GM19372 (cell line): ENCODE results near the gene ME3.

Source experiments
- ATAC-seq: cut with Tn5 transposase; IDR thresholded peaks from one replicate; pipeline ENCODE4 v1.9.1; 2021; ENCODE audit warnings: mild to moderate bottlenecking, low read depth, moderate library complexity; ENCODE audit not compliant: unreplicated experiment

The ME3 gene

DNA sequence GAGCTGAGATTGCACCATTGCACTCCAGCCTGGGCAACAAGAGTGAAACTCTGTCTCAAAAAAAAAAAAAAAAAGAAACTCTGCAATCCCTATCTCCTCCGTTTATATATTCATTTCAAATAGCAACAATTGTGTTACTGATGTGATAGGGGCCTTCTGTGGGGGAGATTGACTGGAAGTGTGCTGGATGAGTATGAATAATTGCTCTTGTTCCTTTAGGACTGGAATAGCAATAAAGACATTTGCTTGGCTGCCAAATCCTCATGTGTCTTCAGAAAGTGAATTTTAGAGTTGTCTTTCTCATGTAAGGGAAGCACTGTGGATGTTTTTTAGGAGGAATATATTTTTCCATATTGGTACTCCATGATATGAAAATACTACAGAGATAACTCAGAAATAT is 21.1 kb upstream of the ME3 start:
- ATAC-seq, result no peak

DNA sequence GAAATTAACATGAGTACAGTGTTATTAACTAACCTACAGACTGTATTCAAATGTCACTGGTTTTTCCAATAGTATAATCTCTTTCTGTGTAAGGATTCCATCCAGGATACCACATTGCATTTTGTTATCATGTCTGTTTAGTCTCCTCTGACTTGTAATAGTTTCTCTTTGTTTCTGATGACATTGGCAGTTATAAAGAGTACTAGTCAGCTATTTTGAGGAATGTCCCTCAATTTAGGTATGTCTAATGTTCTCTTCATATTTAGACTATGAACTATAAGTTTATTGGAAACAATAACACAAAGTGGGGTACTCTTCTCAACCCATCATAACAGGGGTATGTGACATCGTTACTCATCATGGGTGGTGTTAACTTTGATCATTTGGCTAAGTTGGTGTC is 20.3 kb upstream of the ME3 start:
- ATAC-seq, result no peak

DNA sequence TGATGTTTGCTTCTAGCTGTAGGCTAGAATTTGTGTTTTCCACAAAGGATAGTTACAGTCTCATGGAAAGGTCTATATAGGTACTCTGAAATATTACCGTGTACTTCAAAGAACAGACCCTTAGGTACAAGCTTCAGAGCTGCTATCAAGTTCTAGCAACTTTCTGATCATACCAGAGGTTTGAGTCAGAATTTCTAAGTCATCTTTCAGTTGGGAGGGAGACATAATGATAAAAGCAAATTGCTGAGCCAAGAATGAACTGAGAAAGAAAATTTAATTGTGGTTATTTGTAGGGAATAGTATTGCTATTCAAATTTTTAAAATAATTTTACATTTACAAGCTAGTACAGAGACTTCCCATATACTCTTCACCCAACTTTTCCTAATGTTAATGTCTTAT is 19.9 kb upstream of the ME3 start:
- ATAC-seq, result no peak

DNA sequence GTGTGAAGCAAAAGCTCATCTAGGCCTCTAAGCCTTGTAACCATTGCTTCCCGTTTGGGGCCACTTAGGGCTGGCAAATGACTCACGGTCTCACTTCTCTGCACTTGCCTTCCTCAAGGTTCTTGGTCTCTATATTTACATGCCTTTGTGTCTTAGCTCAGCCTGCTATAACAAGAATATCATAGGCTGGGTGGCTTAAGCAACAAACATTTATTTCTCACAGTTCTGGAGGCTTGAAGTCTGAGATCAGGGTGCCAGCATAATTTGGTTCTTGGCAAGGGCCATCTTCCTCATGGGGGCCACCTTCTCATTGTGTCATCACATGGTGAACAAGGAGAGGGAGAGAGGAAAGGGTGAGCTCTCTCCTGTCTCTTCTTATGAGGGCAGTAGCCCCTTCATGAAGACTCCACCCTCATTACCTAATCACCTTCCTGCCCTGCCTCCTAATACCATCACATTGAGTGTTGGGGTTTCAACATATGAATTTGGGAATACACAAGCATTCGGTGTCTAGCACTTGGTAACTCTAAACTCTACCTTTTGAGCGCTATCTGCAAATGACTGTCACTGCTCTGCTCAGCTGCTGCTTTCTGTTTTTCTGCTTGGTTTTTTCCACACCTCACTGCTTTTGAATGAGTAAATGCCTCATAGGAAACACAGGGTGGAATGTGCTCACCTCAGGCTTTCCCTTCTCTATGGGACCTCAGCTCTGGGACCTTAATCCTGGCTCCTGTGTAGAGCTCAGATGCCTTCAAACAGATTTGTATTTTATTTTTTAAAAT is 16.2 kb upstream of the ME3 start:
- no peak for ATAC-seq

DNA sequence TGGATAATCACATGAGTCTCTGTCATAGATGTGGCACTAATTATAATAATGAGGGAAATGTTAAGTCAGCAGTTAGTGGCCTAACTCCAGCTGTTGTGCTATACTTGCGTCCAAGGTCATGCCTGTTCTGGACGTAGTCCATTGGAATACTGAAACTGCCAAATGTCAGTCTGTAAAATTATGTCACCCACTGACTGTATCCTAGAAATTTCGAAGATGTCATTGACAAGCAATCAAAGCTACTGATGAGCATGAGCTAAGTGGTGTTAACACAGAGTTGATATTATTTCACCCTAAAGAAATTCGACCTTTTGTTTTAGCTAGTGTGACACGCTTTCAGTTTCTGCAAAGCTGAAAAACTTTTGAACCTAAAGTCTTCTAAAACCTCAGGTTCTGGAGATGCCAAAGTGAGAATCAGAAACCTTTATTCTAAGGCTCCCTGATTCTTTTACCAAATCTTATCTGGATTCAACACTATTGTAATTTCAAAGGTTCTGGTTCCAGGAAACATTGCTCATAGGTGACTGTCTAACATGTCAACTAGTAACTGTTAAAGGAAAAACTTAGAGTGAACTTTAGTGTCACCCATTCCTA is 14.9 kb upstream of the ME3 start:
- ATAC-seq, result no peak

DNA sequence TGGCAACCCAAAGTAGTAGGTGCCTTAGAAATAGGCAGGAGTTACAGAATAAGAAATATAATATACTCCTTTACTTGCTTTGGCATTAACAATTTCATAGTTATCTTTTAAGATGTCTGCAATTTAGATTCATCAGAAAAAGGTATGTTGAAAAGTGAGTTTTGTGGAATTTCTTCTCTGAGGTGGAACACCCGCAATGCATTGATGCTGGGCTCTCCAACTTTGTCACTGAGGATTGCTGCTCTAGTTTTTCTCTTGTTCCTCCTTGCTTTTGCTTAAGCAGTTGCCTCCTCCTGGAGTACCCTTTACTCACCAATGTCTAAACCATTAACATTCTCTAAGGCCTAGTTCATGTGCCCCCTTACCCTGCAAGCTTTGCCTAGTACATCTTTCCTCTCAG is 14.1 kb upstream of the ME3 start:
- ATAC-seq, result no peak

DNA sequence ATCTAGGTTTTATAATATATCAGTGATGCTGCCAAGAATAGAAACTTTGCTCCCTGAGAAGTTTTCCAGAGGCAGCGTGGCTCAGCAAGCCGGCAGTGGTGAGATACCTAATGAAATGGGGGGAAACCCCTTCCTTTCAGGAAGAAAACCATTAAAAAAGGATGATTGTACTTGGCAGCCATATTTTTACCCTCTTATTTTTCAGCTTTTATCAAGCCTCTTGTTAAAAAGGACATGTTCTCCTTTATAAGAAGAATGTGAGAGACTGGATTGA is 9.0 kb upstream of the ME3 start:
- no peak for ATAC-seq

DNA sequence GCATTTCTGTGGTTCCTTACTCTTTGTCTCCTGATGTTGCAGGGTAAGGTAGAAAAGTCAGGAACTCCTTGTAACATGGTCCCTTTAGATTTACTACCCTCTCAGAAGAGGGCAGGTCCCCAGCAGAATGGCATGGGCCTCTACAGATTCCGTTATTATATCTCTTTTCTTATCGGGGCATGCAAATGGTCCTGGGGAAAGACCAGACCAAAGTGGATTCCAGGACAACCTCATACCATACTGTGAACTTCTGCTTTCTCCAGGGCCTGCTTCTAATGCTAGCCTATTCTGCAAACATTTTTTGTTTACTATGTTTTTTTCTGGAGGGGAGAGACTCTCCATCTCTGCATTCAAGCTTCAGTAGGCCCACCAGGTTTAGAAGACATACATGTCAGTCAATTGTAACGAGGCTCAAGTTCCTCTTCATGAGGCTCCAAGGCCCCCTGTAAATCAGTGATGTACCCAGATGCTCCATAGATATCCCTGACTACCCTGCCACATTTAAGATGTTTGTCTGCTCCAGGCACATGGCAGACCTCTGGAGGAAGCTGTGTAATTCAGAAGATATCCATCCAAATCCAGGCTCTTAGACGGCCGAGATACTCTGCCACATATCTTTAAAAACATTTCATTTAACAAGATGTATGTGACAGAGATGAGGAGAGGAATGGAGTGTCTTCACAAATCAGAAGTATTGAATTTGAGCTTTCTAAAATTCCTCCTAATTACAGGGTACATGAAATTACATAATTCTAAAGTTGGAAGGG is 8.5 kb upstream of the ME3 start:
- no peak for ATAC-seq

DNA sequence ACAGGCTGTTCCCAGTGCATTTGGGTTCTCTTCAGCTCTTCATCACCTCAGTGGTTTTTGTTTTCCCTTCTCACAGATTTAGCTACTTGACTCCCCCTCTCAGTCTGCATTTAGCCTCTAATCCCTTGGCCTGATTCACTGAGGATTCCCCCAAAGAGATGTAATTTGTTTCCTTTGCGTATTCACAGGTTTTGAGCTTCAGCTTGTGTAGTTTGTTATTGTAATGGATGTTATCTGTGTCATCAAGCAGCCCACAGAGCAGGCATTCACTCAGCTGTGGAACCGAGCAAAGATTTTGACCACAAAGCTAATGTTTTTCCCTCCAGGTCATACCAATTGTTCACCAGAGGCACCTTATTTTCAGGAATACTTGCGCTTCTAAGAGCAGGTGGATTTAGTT is 6.4 kb upstream of the ME3 start:
- ATAC-seq, result no peak

DNA sequence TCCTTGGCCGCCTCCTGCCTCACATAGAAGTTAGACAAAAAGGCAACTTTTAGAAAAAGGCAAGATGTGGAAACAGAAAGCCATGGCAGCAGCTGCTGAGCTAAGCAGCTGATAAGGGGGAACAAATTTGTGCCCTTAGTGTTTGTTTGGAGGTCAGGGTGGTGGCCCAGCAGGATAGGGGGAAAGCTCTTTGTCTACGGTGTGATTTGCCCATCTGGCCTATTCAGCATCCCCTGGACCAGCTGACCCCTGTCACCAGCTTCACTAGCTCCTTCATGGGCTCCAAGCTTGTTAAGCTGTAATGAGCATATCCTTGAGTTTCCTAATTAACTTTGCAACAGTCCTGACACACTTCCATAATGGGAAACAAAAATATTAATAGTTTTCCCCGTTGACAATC is 5.9 kb upstream of the ME3 start:
- ATAC-seq, result no peak

DNA sequence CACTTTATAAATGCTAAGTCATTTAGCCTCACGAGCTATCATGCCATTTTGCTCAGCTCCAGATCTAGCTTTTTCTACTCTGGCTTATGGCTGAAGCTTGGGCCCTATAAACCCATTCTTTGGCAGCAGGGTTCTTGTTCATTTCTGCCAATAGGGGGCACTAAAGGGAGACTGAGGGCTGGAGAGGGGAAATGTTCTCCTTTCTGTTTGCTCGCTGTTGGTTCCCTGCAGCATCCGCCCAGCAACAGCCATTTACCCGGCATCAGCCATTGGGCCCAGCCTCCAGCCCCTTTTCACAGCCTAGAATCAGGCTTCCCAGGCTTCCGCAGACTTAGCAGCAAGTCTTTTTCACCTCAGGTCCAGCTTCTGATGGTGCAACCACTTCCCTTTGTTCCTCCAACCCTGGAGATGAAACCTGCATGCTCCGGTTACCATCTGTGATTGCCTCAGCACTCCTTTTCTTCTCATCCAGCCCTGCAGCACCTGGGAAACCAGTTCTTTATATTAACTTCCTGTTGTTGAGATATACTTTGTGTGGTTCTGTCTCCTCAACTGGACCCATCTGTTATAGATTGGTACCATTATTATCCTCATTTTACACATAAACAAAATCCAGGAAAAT is 4.2 kb upstream of the ME3 start:
- ATAC-seq, result no peak

DNA sequence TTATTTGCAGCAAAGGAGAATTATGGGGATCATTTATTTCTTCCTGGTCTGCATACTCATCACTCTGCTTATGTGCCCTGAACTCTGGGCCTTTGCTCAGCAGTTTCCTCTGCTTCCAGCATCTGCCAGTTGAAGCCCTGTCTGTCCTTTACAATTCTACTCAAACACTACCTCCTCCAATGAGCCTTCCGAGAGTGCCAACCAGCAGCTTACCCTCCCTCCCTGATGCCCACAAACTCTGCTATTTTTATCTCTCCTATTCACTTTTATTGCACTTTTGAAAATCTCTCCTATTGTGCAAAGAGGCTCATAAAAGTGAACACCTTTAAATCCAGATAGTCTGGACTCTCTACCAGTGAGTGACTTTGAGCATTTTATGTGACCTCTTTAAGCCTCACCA is 3.6 kb upstream of the ME3 start:
- ATAC-seq, result no peak

DNA sequence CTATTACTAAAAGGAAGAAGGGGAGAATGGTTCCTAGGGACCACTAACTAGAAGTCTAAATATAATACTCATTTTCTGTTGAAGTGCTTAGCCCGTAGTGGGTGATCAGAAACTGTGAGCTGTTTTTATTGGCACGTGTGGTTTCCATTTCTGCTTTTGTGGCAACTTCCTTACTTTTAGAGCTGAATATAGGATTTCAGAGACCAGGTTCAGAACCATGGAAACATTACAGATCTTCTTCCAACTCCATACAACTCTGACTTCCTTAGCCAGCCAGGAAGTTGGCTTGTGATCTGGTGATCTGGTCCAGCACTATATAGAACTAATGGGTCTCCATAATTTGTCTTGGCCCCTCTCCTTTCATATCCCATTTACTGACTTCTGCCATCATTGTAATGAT is 2.6 kb upstream of the ME3 start:
- no peak for ATAC-seq

DNA sequence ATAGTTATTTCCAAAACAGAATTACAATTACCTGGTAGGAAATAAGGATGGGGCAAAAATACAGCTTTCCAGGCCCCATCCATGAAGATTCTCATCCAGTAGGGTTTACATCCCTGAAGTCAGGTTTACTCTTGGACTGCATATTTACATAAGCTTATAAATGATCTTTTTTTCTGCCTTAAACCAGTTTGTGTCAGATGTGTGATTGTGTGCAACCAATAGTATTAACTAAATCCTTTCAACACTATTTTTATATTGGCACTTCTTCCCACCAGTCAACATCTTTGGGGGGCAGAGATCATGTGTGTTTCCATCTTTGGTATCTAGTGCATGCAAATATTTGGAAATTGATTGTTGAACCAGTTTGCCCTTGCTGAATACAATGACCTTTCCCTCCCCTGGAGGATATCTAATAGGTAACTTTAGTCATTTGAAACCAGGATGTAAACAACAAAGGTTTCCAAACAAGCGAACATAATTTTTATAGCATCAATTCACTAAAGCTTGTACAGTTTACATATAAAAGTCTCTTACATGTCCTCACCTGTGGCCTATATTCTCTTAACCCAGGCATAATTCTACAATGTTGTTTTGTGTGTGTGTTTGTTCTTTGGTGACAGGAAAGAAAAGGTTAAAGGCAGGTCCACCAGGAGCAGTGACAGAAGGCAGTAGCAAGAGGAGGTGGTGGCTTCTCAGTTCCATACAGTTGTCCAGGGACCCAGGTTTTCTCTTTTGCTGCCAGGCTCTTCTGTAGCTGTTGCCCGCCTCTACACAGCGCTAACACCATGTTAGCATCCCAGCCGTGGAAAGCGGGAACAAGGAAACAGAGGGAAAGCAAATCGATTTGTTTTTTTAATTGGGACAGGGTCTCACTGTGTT is 1.7 kb upstream of the ME3 start:
- no peak for ATAC-seq

DNA sequence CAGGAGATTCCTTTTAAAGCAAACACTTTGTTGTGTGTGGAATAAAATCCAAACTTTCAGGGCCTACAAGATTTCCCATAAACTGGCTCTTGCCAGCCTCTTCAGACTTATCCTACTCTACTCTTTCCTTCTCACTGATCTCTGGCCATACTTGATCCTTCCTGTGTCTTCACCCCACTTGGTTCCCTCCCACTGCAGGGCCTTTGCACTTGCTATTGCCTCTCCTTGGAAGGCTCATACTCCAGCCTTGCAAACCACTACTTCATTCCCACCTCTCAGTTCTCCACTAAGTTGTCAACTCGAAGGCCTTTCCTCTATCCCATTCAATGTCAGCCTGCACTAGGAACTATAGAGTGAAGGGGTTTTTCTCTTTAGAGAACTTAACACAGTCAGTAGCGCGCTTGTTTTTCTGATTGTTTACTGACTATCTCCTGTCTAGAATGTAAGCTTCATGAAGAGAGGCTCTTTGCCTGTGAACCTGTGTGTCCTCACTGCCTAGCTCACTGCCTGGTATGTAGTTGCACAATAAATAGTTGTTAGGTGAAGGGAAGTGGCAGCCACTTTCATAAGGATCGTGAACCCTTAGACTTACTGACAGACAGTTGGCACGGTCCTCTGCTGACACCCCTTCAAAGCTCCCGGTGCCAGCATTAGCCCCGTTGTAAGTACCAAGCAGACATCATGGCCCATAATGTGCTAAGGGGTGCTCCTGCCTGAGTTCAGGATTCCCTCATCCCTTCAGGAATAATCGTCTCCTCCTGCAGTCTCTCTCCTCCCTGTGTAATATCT is 833 bp upstream of the ME3 start:
- no peak for ATAC-seq

DNA sequence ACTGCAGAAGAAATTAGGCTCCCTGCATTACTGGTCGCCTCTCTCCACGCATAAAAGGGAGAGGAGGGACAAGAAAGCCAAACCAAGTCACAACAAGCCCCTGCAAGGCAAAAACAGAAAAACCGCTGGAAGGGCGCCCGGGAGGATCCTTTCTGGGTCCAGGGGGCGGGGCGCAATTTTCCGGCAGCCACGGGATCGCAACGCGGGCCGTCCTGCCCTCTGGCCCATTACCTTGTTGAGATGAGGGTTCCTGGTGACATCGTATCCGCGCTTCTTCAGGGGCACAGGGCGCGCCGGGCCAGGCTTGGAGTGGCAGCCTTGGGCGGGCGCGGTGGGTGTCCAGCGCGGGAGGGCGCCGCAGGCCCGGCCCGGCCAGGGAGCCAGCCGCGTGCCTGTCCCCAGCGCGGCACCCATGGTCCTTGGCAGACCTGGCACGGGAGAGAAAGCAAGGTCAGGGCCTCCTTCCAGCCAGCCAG is 847 bp downstream of the ME3 start:
- ATAC-seq, result no peak

DNA sequence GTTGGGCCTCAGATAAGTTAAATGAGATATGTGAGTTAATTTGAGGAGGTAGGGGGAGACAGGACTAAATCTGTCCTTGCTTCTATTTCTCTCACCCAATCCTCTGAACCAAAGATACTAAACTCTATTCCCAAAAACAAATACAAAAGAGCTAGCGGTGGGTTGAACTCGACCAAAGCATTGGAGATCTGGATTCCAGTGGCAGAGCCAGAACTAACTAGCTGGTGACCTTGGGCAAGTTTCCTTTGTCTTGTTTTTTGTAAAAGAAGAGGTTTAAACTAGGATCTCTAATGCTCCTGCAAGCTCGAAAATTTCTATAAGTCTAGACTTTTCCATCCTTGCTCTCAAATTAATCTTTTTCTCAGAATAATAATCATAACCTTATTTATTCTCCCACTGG is 1.5 kb downstream of the ME3 start:
- no peak for ATAC-seq

DNA sequence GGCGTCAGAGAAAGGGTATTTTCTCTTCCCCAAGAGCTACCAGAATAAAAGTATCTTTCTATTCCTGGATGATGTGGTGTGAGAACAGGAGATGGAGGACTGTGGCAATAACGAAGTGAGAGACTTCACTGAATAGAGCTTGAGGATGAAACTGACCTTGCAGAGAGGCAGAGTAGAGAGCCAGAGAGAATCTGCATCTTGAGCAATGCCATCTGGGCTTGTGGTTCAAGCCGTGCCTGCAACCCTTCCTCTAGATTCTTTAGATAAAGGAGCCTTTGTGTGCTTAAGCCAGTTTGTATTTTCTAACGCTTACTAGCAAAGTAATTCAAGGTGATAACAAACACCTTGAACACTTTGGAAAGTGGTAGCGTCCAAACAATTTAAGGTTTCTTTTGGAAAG is 2.2 kb downstream of the ME3 start:
- no peak for ATAC-seq

DNA sequence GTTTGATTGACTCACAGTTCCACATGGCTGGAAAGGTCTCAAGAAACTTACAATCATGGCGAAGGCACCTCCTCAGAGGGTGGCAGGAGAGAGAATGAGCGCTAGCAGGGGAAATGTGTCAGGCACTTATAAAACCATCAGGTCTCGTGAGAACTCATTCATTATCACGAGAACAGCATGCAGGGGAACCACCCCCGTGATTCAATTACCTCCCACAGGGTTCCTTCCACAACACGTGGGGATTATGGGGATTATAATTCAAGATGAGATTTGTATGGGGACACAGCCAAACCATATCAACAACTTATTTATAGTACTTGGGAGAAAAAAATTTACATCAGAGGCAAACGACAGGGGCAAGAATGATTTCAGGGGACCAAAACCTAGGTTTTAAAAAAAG is 3.0 kb downstream of the ME3 start:
- ATAC-seq, result no peak

DNA sequence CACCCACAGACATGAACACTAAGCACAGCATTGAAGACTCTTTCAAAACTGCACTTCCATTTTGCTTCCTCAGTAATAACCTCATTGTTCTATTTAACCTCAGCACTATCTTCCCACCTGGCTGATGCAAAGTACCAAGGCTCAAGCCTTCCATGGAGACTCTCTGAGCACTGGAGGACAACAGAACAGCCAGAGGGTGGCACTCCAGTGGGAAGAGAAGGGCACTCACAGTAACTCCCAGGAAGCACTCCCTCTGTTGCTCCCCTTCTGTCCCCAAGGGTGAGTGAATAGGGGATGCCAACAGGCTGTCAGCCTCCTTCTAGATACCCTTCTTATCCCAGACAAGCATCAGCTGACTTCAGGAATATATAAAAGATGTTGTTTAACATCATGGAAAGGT is 3.5 kb downstream of the ME3 start:
- no peak for ATAC-seq
